ENCODE data around the gene ELMOD3. TPM values are rescaled to one million over a fixed set of nuclear protein-coding genes. Genes with fewer than 3 reads are reported as not detected.

Gene ELMOD3
- total and polyA plus RNA-seq, 2 experiments from 2014 or later: 15.3 to 23.8 TPM

- no peak overlapping the region for H2AFZ ChIP-seq
- H3F3A ChIP-seq (ENCODE audit: insufficient read depth): peaks cover 7% of the 10 kb centered on the region; the same call in 1 of the 2 replicates
- in situ Hi-C loops (cut with MboI): no loop called here
- H3K4me2 ChIP-seq (ENCODE audit: unreplicated experiment): no peak overlapping the region
- no peaks in the 10 kb centered on the region for H3K9me2 ChIP-seq (ENCODE audit: insufficient read depth)
- no peak overlapping the region for H3K9ac ChIP-seq
- H3K27me3 ChIP-seq (replicated peaks; ENCODE audit: insufficient read depth): no peaks in the 10 kb centered on the region
- H3K79me2 ChIP-seq (ENCODE audit: insufficient read depth): no peaks in the 10 kb centered on the region
- no peaks in the 10 kb centered on the region for H3K9me3 ChIP-seq (ENCODE audit: low read depth)
- no peak overlapping the region for H3K27ac ChIP-seq
- peaks cover 40% of the 10 kb centered on the region for H3K36me3 ChIP-seq (ENCODE audit: low read depth)
- TF ChIP-seq EZH2phosphoT487 (IDR thresholded peaks at IDR 0.05; ENCODE audit: insufficient read depth, low read depth) (no peak), EZH2 (IDR thresholded peaks at IDR 0.05; ENCODE audit: insufficient read depth, poor library complexity, severe bottlenecking) (no peak)
- DNase-seq: no peak
- WGBS, 2 experiments (ENCODE audit: low coverage in 1 of 2, low lambda C conversion rate in 2 of 2, missing lambda C conversion rate in 2 of 2): 77 to 79% methylated on average over 4 of the region's 4 CpGs
- H3K4me1 ChIP-seq (ENCODE audit: insufficient read depth): peaks cover 11% of the 10 kb centered on the region
- no peak overlapping the region for H3K4me3 ChIP-seq
- H4K20me1 ChIP-seq (ENCODE audit: insufficient read depth): no peaks in the 10 kb centered on the region
Measured at GRCh38 chr2:85383850-85384249, 29.3 kb downstream of the ELMOD3 start.

DNA sequence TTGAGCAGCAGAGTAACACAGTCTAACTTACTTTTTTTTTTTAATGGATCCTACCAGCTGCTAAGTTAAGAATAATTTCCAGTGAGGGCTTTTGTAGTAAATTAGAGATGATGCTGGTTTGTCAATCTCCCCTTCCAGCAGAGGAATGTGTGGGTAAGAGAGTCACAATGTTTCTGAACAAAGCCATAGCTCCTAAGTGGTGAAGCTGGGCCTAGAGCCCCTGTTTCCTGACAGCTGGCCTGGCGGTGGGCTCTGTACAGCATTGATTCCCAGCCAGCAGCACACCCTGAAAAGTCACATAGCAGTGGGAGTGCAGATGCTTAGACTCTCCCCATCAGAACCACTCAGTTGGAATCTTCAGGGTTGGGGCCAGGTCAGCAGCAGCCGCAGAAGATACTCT is 31.2 kb downstream of the ELMOD3 start:
- peaks cover 11% of the 10 kb centered on the region for H3K4me1 ChIP-seq (ENCODE audit: insufficient read depth)
- no peak overlapping the region for H3K4me3 ChIP-seq
- H3K4me2 ChIP-seq (ENCODE audit: unreplicated experiment): no peak overlapping the region
- no peaks in the 10 kb centered on the region for H3K9me2 ChIP-seq (ENCODE audit: insufficient read depth)
- peaks cover 27% of the 10 kb centered on the region; the same call in 1 of the 2 replicates for H3K36me3 ChIP-seq (ENCODE audit: low read depth)
- peaks cover 7% of the 10 kb centered on the region; the same call in 1 of the 2 replicates for H3F3A ChIP-seq (ENCODE audit: insufficient read depth)
- WGBS, 2 experiments (ENCODE audit: low coverage in 1 of 2, low lambda C conversion rate in 2 of 2, missing lambda C conversion rate in 2 of 2): 80 to 81% methylated on average over 2 of the region's 2 CpGs
- no peak overlapping the region for H3K9ac ChIP-seq
- H3K27ac ChIP-seq: no peak overlapping the region
- H3K79me2 ChIP-seq (ENCODE audit: insufficient read depth): no peaks in the 10 kb centered on the region
- H4K20me1 ChIP-seq (ENCODE audit: insufficient read depth): no peaks in the 10 kb centered on the region
- no peak overlapping the region for H2AFZ ChIP-seq
- H3K27me3 ChIP-seq (replicated peaks; ENCODE audit: insufficient read depth): no peaks in the 10 kb centered on the region
- in situ Hi-C loops (cut with MboI): no loop called here
- no peak for TF ChIP-seq EZH2phosphoT487 (IDR thresholded peaks at IDR 0.05; ENCODE audit: insufficient read depth, low read depth)
- no peak for TF ChIP-seq EZH2 (IDR thresholded peaks at IDR 0.05; ENCODE audit: insufficient read depth, poor library complexity, severe bottlenecking)
- H3K9me3 ChIP-seq (ENCODE audit: low read depth): no peaks in the 10 kb centered on the region
- DNase-seq: no peak

DNA sequence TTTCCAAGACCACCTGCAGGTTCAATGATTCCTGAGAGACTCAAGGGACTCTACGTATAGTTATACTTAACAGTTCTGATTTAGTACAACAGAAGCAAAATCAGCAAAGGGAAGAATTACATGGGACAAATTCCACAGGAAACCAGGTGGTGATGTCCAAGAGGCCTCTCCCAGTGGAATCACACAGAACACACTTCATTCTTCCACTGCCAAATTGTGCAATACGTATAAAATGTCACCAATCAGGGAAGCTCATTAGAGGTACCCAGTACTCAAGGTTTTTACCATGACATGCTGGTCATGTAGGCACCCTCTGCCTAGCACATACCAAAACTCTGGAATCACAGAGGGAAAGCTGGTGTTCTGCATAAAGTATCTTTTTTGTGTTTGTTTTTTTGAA is 33.2 kb downstream of the ELMOD3 start:
- Histone ChIP-seq H3K4me3 (no peak overlapping the region), H3F3A (ENCODE audit: insufficient read depth) (peaks cover 4% of the 10 kb centered on the region), H3K9me2 (ENCODE audit: insufficient read depth) (no peaks in the 10 kb centered on the region), H3K79me2 (ENCODE audit: insufficient read depth) (no peaks in the 10 kb centered on the region), H3K9me3 (ENCODE audit: low read depth) (no peaks in the 10 kb centered on the region), H3K4me1 (ENCODE audit: insufficient read depth) (peaks cover 10% of the 10 kb centered on the region), H3K27ac (no peak overlapping the region), H2AFZ (no peak overlapping the region), H3K9ac (no peak overlapping the region), H3K4me2 (ENCODE audit: unreplicated experiment) (no peak overlapping the region), H3K27me3 (replicated peaks; ENCODE audit: insufficient read depth) (no peaks in the 10 kb centered on the region), H3K36me3 (ENCODE audit: low read depth) (peaks cover 27% of the 10 kb centered on the region; the same call in 1 of the 2 replicates), H4K20me1 (ENCODE audit: insufficient read depth) (no peaks in the 10 kb centered on the region)
- in situ Hi-C loops (cut with MboI): no loop called here
- 71 to 81% methylated on average over 2 of the region's 2 CpGs for WGBS, 2 experiments (ENCODE audit: low coverage in 1 of 2, low lambda C conversion rate in 2 of 2, missing lambda C conversion rate in 2 of 2)
- TF ChIP-seq EZH2phosphoT487 (IDR thresholded peaks at IDR 0.05; ENCODE audit: insufficient read depth, low read depth) (no peak), EZH2 (IDR thresholded peaks at IDR 0.05; ENCODE audit: insufficient read depth, poor library complexity, severe bottlenecking) (no peak)
- DNase-seq: no peak

GRCh38 chr2:85388878-85389538 is 34.4 kb downstream of the ELMOD3 start:
- H2AFZ ChIP-seq: no peak overlapping the region
- H3F3A ChIP-seq (ENCODE audit: insufficient read depth): peaks cover 11% of the 10 kb centered on the region
- in situ Hi-C loops (cut with MboI): no loop called here
- H3K9ac ChIP-seq: no peak overlapping the region
- no peaks in the 10 kb centered on the region for H3K79me2 ChIP-seq (ENCODE audit: insufficient read depth)
- no peak for TF ChIP-seq EZH2 (IDR thresholded peaks at IDR 0.05; ENCODE audit: insufficient read depth, poor library complexity, severe bottlenecking)
- TF ChIP-seq EZH2phosphoT487 (IDR thresholded peaks at IDR 0.05; ENCODE audit: insufficient read depth, low read depth): no peak
- WGBS, 2 experiments (ENCODE audit: low coverage in 1 of 2, low lambda C conversion rate in 2 of 2, missing lambda C conversion rate in 2 of 2): 61 to 68% methylated on average over 9 of the region's 9 CpGs
- H3K9me3 ChIP-seq (ENCODE audit: low read depth): no peaks in the 10 kb centered on the region
- no peak overlapping the region for H3K4me3 ChIP-seq
- H4K20me1 ChIP-seq (ENCODE audit: insufficient read depth): no peaks in the 10 kb centered on the region
- no peak overlapping the region for H3K27ac ChIP-seq
- no peak for DNase-seq
- H3K36me3 ChIP-seq (ENCODE audit: low read depth): peaks cover 27% of the 10 kb centered on the region; the same call in 1 of the 2 replicates
- no peaks in the 10 kb centered on the region for H3K27me3 ChIP-seq (replicated peaks; ENCODE audit: insufficient read depth)
- peaks cover 8% of the 10 kb centered on the region for H3K4me1 ChIP-seq (ENCODE audit: insufficient read depth)
- no peaks in the 10 kb centered on the region for H3K9me2 ChIP-seq (ENCODE audit: insufficient read depth)
- no peak overlapping the region for H3K4me2 ChIP-seq (ENCODE audit: unreplicated experiment)

Data from GM23248 (cell line).